K562 (cell line): Measurements from ENCODE around the gene SMC3. TPM values are rescaled to one million over a fixed set of nuclear protein-coding genes. Genes with fewer than 3 reads are reported as not detected.

Experiments used
- ATAC-seq: fragments of 200-7000 bp; cut with Tn5 transposase; 3 replicates; pipeline ENCODE4 v1.9.1; 2020; ENCODE audit warnings: moderate library complexity
- BruUV-seq: library from RNA; stranded (reverse); fragments of 400-500 nt; replicated peaks from 2 replicates; lab custom pipeline; 2021; lab: Mats Ljungman, UMichigan
- CTCF ChIA-PET: fragments of 300-600 bp; formaldehyde crosslinking; extraction: SDS; loops from one replicate; lab custom pipeline; 2021; ENCODE audit warnings: low intra/inter-chr PET ratio; lab: Yijun Ruan, JAX
- POLR2A ChIA-PET: fragments of 300-600, 350-650 bp; sonication (Branson Sonifier 250); formaldehyde crosslinking; extraction: SDS; loops from one replicate; lab custom pipeline; 2021; ENCODE audit warnings: antibody characterized with exemption, inconsistent platforms; lab: Yijun Ruan, JAX
- DNase-seq, 4 experiments: peaks; one replicate each; pipeline versions ENCODE4 v3.0.0 to v3.0.0-alpha.2; 2011 to 2018; ENCODE audit warnings: low spot score in 3 of 4, mixed read lengths in 3 of 4; ENCODE audit errors: extremely low read depth in 1 of 4
- FAIRE-seq: peaks from 2 replicates; lab custom pipeline; 2011; peaks lifted over from hg19 to GRCh38; lab: Jason Lieb, UNC
- H2AFZ ChIP-seq: 2 replicates; pipeline ENCODE4 v1.6.0; 2011; ENCODE audit warnings: low read depth, low read length, control low read depth, inconsistent platforms
- H3K27ac ChIP-seq: fragments of 200-600 bp; 3 replicates; pipeline ENCODE4 v1.8.0; 2011; ENCODE audit warnings: low read depth, mild to moderate bottlenecking, control low read depth, inconsistent platforms, low read length, moderate library complexity, mixed read lengths; ENCODE audit errors: extremely low read depth
- H3K27me3 ChIP-seq, 2 experiments: fragments of 300-600 bp in 1 of 2; 2 replicates in 1 of 2; 3 replicates in 1 of 2; pipeline versions ENCODE4 v1.6.0 to v1.8.0; 2011; ENCODE audit warnings: inconsistent platforms in 2 of 2, low read length in 2 of 2, mild to moderate bottlenecking in 1 of 2, mixed read lengths in 1 of 2, moderate library complexity in 1 of 2; ENCODE audit not compliant: control insufficient read depth in 2 of 2, insufficient read depth in 2 of 2
- H3K36me3 ChIP-seq: fragments of 300-600 bp; 3 replicates; pipeline ENCODE4 v1.8.0; 2011; ENCODE audit warnings: mild to moderate bottlenecking, low read length, inconsistent platforms; ENCODE audit not compliant: control insufficient read depth, insufficient read depth
- H3K4me1 ChIP-seq, 2 experiments: fragments of 200-600 bp in 1 of 2; replicated peaks in 1 of 2; 2 replicates in 1 of 2; 3 replicates in 1 of 2; pipeline versions ENCODE4 v1.5.1 to v1.8.0; 2011; ENCODE audit warnings: inconsistent platforms in 2 of 2, low read length in 2 of 2, mild to moderate bottlenecking in 1 of 2, mixed read lengths in 1 of 2, moderate library complexity in 1 of 2; ENCODE audit not compliant: control insufficient read depth in 2 of 2, insufficient read depth in 2 of 2
- H3K4me2 ChIP-seq: 2 replicates; pipeline ENCODE4 v1.6.1; 2011; ENCODE audit warnings: low read length, control low read depth, inconsistent platforms, mixed read lengths; ENCODE audit not compliant: insufficient read depth
- H3K4me3 ChIP-seq: fragments of 200-600 bp; sonication (generic), shearing (Covaris generic); 2 replicates; pipeline ENCODE4 v1.5.1; 2016; ENCODE audit warnings: control low read depth, inconsistent platforms
- H3K79me2 ChIP-seq: fragments of 200-600 bp; 3 replicates; pipeline ENCODE4 v1.8.0; 2011; ENCODE audit warnings: low read length, inconsistent platforms; ENCODE audit not compliant: control insufficient read depth, insufficient read depth
- H3K9ac ChIP-seq, 2 experiments: 2 replicates each; pipeline versions ENCODE4 v1.6.0 to v1.6.1; 2011; ENCODE audit warnings: low read depth in 2 of 2, low read length in 2 of 2, control low read depth in 1 of 2, inconsistent platforms in 1 of 2, mild to moderate bottlenecking in 1 of 2, mixed read lengths in 1 of 2; ENCODE audit not compliant: insufficient read depth in 1 of 2
- H3K9me1 ChIP-seq: one replicate; pipeline ENCODE4 v1.6.0; 2011; ENCODE audit warnings: inconsistent platforms, mild to moderate bottlenecking, low read length, moderate library complexity; ENCODE audit not compliant: control insufficient read depth, insufficient read depth
- H3K9me3 ChIP-seq: replicated peaks from 2 replicates; pipeline ENCODE4 v1.5.1; 2011; ENCODE audit warnings: low read depth, low read length, inconsistent platforms; ENCODE audit not compliant: control insufficient read depth, insufficient read depth
- H4K20me1 ChIP-seq: replicated peaks from 2 replicates; pipeline ENCODE4 v1.6.1; 2011; ENCODE audit warnings: low read length, inconsistent platforms, mixed read lengths; ENCODE audit not compliant: control insufficient read depth, insufficient read depth
- C11orf30 ChIP-seq: fragments of 450-650 bp; IDR thresholded peaks from 2 replicates; pipeline ENCODE4 v1.6.1; 2016; ENCODE audit warnings: low read depth, mild to moderate bottlenecking
- DNMT1 ChIP-seq: fragments of 450-650 bp; IDR thresholded peaks from 2 replicates; pipeline ENCODE4 v1.6.1; 2016; ENCODE audit warnings: antibody characterized with exemption, mild to moderate bottlenecking
- FOXP1 ChIP-seq: sonication (generic); formaldehyde crosslinking; IDR thresholded peaks from 2 replicates; pipeline ENCODE4 v1.8.0; 2022; ENCODE audit warnings: mild to moderate bottlenecking, missing genetic modification reagents
- GTF3C2 ChIP-seq: IDR thresholded peaks from 3 replicates; pipeline ENCODE4 v1.6.1; 2011; ENCODE audit warnings: borderline replicate concordance, mild to moderate bottlenecking, moderate library complexity; ENCODE audit not compliant: insufficient read length; ENCODE audit errors: extremely low read depth
- MAFG ChIP-seq: fragments of 450-650 bp; conservative IDR thresholded peaks from 2 replicates; pipeline ENCODE4 v1.6.1; 2016; ENCODE audit warnings: missing genetic modification characterization, missing compliant biosample characterization
- MAFK ChIP-seq: IDR thresholded peaks from 2 replicates; pipeline ENCODE4 v1.6.1; 2011; ENCODE audit warnings: low read length, improper control_type of control experiment
- MYBL2 ChIP-seq, 2 experiments: fragments of 450-650 bp in 1 of 2; sonication (generic) in 1 of 2; formaldehyde crosslinking in 1 of 2; IDR thresholded peaks; 2 replicates each; pipeline versions ENCODE4 v1.6.1 to v1.8.1; 2017 to 2022; ENCODE audit warnings: borderline replicate concordance in 1 of 2, inconsistent platforms in 1 of 2, low read depth in 1 of 2, mild to moderate bottlenecking in 1 of 2, missing genetic modification reagents in 1 of 2, moderate library complexity in 1 of 2
- NFATC3 ChIP-seq: fragments of 450-650 bp; IDR thresholded peaks from 2 replicates; pipeline ENCODE4 v1.6.1; 2017; ENCODE audit warnings: mild to moderate bottlenecking
- PML ChIP-seq: IDR thresholded peaks from 2 replicates; pipeline ENCODE4 v1.6.1; 2012; ENCODE audit warnings: low read length, inconsistent platforms
- PRMT5 ChIP-seq: sonication (generic); formaldehyde crosslinking; IDR thresholded peaks from 2 replicates; pipeline ENCODE4 v1.5.0; 2020; ENCODE audit warnings: missing genetic modification reagents
- SMARCB1 ChIP-seq: IDR thresholded peaks from 2 replicates; pipeline ENCODE4 v1.6.1; 2011; ENCODE audit warnings: improper control_type of control experiment, low read depth; ENCODE audit not compliant: insufficient read length
- SP1 ChIP-seq: sonication (generic); formaldehyde crosslinking; IDR thresholded peaks from 2 replicates; pipeline ENCODE4 v1.8.1; 2022; ENCODE audit warnings: mild to moderate bottlenecking, missing genetic modification reagents
- ZNF408 ChIP-seq: fragments of 250-450 bp; sonication (Bioruptor Pico); IDR thresholded peaks from 2 replicates; pipeline ENCODE4 v1.4.0; 2020; ENCODE audit warnings: low read depth, mild to moderate bottlenecking, moderate library complexity
- ZNF444 ChIP-seq: fragments of 250-450 bp; sonication (Bioruptor Pico); IDR thresholded peaks from 2 replicates; pipeline ENCODE4 v1.4.0; 2020; ENCODE audit warnings: mild to moderate bottlenecking, moderate library complexity
- WGBS: fragments of 100-300 bp; shearing (Covaris generic); methylation state at CpG from one replicate; pipeline ENCODE4 v1.1.6; 2016; ENCODE audit warnings: low coverage, mixed read lengths; ENCODE audit not compliant: insufficient coverage; ENCODE audit errors: missing lambda C conversion rate; 5-methylcytosine and 5-hydroxymethylcytosine counted together
- in situ Hi-C: fragments of 300-500 bp; cut with MboI; formaldehyde crosslinking; loops from 4 replicates; pipeline ENCODE4 v1.15.0; 2018; ENCODE audit warnings: inconsistent platforms, mixed read lengths
- intact Hi-C: fragments of 100-400 bp; cut with micrococcal nuclease; formaldehyde crosslinking; loops from 2 replicates; pipeline ENCODE4 v1.14.2; 2022
- polyA plus RNA-seq, 8 experiments: library from polyadenylated mRNA; depleted of rRNA in 4 of 8; stranded (reverse) in 5 of 8; unstranded in 3 of 8; fragments of >200 nt; fragmentation: Nextera tagmentation in 2 of 8; fragmentation: Illumina TruSeq in 1 of 8; extraction: Ambion mirVana in 2 of 8; extraction: Trizol in 1 of 8; gene quantifications; 2 replicates each; pipeline versions ENCODE4 v1.2.1 to v1.2.3, GENCODE V29; 2011 to 2014; ENCODE audit warnings: inconsistent platforms in 1 of 8, missing spikeins in 1 of 8
- total RNA-seq, 7 experiments: library from RNA; depleted of rRNA in 6 of 7; stranded (reverse); fragments of >200 nt in 6 of 7; fragmentation: Illumina TruSeq in 2 of 7; extraction: Trizol in 2 of 7; gene quantifications; 2 replicates each; pipeline versions ENCODE4 v1.2.1 to v1.2.3, GENCODE V29; 2011 to 2021; ENCODE audit warnings: low replicate concordance in 1 of 7
- TF ChIP-seq, protein P1 (sequence below): sonication (generic); formaldehyde crosslinking; IDR thresholded peaks from 2 replicates; pipeline ENCODE4 v1.4.0; 2020; ENCODE audit warnings: mild to moderate bottlenecking, missing genetic modification reagents

SMC3 gene
- total and polyA plus RNA-seq, 9 of the 15 experiments (the other 6 are each of a cell fraction or from before 2014, with no cell fraction given): 21.3 to 62.6 (median 39.3) TPM

DNA sequence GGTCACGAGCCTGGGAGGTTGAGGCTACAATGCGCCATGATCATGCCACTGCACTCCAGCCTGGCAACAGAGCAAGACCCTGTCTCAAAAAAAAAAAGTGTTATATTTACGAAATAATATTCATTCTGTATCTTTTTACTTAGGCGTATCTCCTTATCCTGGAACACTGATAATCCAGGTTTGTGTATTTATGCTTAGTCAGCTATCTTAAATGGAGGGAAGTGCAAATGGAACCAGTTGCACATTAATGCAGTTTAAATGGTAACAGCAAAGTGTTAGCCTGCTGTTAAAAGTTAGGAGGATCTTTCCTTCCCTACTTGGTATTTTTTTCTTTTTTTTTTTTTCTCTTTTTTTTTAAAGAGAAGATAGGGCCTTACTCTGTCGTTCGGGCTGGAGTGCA is 40.6 kb downstream of the SMC3 start (continued):
- TF ChIP-seq GTF3C2: no peak
- TF ChIP-seq MYBL2 (IDR thresholded peaks at IDR 0.05; ENCODE audit: low read depth): no peak
- TF ChIP-seq MYBL2 (CRISPR knock-in tag; IDR thresholded peaks at IDR 0.05; ENCODE audit: borderline replicate concordance): no peak
- no peak for TF ChIP-seq SP1 (CRISPR knock-in tag)
- TF ChIP-seq MAFK: peak; percentile 94
- peak; percentile 85 for TF ChIP-seq MAFG (tag)
- no peak for TF ChIP-seq FOXP1 (CRISPR knock-in tag)
- TF ChIP-seq C11orf30: peak; percentile 91
- no peak for TF ChIP-seq SMARCB1

GRCh38 chr10:110609605-110610004 is 42.1 kb downstream of the SMC3 start:
- Histone ChIP-seq H3K9me3 (no peaks in the 10 kb centered on the region), H3K4me2 (no peak overlapping the region), H3K4me1 (peaks cover 8 to 16% of the 10 kb centered on the region in 2 experiments; a peak in 2 of 5 replicates), H3K4me3 (no peak overlapping the region), H3K79me2 (no peaks in the 10 kb centered on the region), H3K9ac (no peak overlapping the region), H3K27me3 (no peaks in the 10 kb centered on the region), H3K27ac (no peak overlapping the region), H4K20me1 (no peaks in the 10 kb centered on the region), H3K9me1 (no peaks in the 10 kb centered on the region), H3K36me3 (peaks cover 15% of the 10 kb centered on the region), H2AFZ (no peak overlapping the region)
- no TSS peak for BruUV-seq
- CTCF ChIA-PET: interaction anchor here (1.1 to 2.6 kb wide), 2 partner anchors 54 to 72 kb away, joined by 3 to 14 read pairs; no protein-coding TSS in a partner anchor
- FAIRE-seq: no peak
- no peak for DNase-seq
- in situ Hi-C loops (loop anchor here (10.0 to 25.0 kb wide), 2 partner anchors 65 to 278 kb away; no protein-coding TSS in a partner anchor), intact Hi-C loops (loop anchor here (1.0 to 10.0 kb wide), 7 partner anchors 37 to 1525 kb away; partner anchors contain the start of gene PDCD4)
- no peak; the same call in 2 of the 3 replicates for ATAC-seq
- POLR2A ChIA-PET: interaction anchor here (0.6 kb wide), 1 partner anchor 9 kb away, joined by 4 read pairs; no protein-coding TSS in a partner anchor
- 19% methylated on average over 2 of the region's 2 CpGs for WGBS
- TF ChIP-seq DNMT1 (no peak), NFATC3 (no peak), ZNF408 (CRISPR knock-in tag) (no peak), PML (no peak), ZNF444 (no peak), PRMT5 (CRISPR knock-in tag) (no peak)
- TF ChIP-seq, protein P1, sequence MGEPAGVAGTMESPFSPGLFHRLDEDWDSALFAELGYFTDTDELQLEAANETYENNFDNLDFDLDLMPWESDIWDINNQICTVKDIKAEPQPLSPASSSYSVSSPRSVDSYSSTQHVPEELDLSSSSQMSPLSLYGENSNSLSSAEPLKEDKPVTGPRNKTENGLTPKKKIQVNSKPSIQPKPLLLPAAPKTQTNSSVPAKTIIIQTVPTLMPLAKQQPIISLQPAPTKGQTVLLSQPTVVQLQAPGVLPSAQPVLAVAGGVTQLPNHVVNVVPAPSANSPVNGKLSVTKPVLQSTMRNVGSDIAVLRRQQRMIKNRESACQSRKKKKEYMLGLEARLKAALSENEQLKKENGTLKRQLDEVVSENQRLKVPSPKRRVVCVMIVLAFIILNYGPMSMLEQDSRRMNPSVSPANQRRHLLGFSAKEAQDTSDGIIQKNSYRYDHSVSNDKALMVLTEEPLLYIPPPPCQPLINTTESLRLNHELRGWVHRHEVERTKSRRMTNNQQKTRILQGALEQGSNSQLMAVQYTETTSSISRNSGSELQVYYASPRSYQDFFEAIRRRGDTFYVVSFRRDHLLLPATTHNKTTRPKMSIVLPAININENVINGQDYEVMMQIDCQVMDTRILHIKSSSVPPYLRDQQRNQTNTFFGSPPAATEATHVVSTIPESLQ (CRISPR knock-in tag): no peak
